Measurements from ENCODE around the gene TNPO1.
"Not testable (repeated sequence)": the region's sequence is repeated elsewhere in the genome, so short reads cannot be mapped to it uniquely, and the experiment has no call there.

The TNPO1 gene

GRCh38 chr5:72792662-72793061, 23.8 kb upstream of the TNPO1 start:
- not testable (repeated sequence) for H3K4me1 ChIP-seq (ENCODE audit: insufficient read depth, low read length); H3K27ac ChIP-seq (ENCODE audit: low read depth, low read length); H3K36me3 ChIP-seq (ENCODE audit: insufficient read depth, low read length); H3K9me3 ChIP-seq (ENCODE audit: low read length); H3K27me3 ChIP-seq (ENCODE audit: control insufficient read depth in 1 of 2, insufficient read depth in 2 of 2, low read length in 2 of 2); H3K4me3 ChIP-seq (ENCODE audit: low read depth in 1 of 2, low read length in 2 of 2); H3K9ac ChIP-seq (ENCODE audit: low read length)

DNA sequence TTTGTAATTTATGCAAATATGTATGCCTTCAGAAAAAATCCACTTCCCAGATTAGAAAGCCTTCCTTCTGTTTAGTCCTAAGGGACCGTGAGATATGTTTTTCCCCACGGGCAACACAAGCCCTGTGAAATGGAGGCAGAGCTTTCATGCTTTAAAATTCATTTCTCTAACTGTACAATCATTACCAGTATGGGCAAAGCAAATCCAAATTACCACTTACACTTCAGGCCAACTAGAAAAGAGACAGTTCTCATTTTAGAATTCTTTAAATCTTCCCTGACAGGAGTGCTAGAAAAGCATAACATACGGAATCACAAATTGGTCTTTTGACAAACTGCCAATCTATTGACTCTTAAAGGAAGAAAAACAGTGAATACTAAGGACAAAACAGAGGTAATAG, 20.5 kb upstream of the TNPO1 start:
- no peaks in the 10 kb centered on the region for H3K27me3 ChIP-seq (ENCODE audit: control insufficient read depth in 1 of 2, insufficient read depth in 2 of 2, low read length in 2 of 2)
- no peak overlapping the region for H3K9ac ChIP-seq (ENCODE audit: low read length)
- H3K36me3 ChIP-seq (ENCODE audit: insufficient read depth, low read length): no peaks in the 10 kb centered on the region
- H3K4me3 ChIP-seq (ENCODE audit: low read depth in 1 of 2, low read length in 2 of 2): no peak overlapping the region
- no peak overlapping the region for H3K27ac ChIP-seq (ENCODE audit: low read depth, low read length)
- no peaks in the 10 kb centered on the region for H3K9me3 ChIP-seq (ENCODE audit: low read length)
- no peaks in the 10 kb centered on the region for H3K4me1 ChIP-seq (ENCODE audit: insufficient read depth, low read length)

DNA sequence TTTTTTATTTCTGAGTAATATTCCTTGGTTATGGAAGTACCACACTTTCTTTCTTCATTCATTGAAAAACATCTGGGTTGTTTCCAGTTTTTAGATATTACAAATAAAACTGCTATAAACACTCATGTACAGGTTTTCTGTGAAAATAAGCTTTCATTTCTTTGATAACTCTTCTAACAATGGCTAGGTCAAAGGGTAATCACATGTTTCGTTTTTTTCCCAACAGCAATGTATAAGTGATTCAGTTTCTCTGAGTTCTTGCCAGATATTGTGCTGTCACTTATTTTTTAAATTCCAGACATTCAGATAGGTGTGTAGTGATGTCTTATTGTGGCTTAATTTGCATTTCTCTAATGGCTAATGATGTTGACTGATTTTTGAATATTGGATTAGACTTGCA, 16.7 kb upstream of the TNPO1 start:
- Histone ChIP-seq H3K4me1 (ENCODE audit: insufficient read depth, low read length) (no peaks in the 10 kb centered on the region), H3K4me3 (ENCODE audit: low read depth in 1 of 2, low read length in 2 of 2) (no peak overlapping the region), H3K27me3 (ENCODE audit: control insufficient read depth in 1 of 2, insufficient read depth in 2 of 2, low read length in 2 of 2) (no peaks in the 10 kb centered on the region), H3K27ac (ENCODE audit: low read depth, low read length) (no peak overlapping the region), H3K36me3 (ENCODE audit: insufficient read depth, low read length) (no peaks in the 10 kb centered on the region), H3K9me3 (ENCODE audit: low read length) (no peaks in the 10 kb centered on the region), H3K9ac (ENCODE audit: low read length) (no peak overlapping the region)

DNA sequence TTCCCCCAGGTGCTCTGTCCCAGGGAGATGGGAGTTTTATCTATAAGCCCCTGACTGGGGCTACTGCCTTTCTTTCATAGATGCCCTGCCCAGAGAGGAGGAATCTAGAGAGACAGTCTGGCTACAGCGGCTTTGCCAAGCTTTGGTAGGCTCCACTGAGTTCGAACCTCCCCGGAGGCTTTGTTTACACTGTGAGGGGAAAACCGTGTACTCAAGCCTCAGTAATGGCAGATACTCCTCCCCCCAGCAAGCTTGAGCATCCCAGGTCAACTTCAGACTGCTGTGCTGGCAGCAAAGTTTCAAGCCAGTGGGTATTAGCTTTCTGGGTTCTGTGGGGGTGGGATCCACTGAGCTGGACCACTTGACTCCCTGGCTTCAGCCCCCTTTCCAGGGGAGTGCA, 7.8 kb upstream of the TNPO1 start:
- not testable (repeated sequence) for H3K27me3 ChIP-seq (ENCODE audit: control insufficient read depth in 1 of 2, insufficient read depth in 2 of 2, low read length in 2 of 2); H3K27ac ChIP-seq (ENCODE audit: low read depth, low read length); H3K9ac ChIP-seq (ENCODE audit: low read length); H3K4me3 ChIP-seq (ENCODE audit: low read depth in 1 of 2, low read length in 2 of 2); H3K9me3 ChIP-seq (ENCODE audit: low read length); H3K36me3 ChIP-seq (ENCODE audit: insufficient read depth, low read length); H3K4me1 ChIP-seq (ENCODE audit: insufficient read depth, low read length)

DNA sequence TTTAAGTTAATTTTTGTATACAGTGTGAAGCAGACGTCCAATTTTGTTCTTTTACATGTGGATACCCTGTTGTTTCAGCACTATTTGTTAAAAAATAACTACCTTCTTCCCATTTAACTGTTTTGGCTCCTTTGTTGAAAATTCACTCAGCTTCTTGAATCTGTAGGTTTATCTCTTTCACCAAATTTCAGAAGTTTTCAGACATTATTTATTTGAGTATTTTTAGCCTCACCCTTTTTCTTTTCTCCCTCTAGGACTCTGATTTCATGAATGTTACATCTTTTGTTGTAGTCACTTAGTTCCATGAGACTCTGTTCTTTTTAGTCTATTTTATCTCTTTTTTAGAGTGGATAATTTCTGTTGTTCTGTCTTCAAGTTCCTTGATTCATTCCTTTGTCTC, 4.6 kb upstream of the TNPO1 start:
- H3K4me3 ChIP-seq (ENCODE audit: low read depth in 1 of 2, low read length in 2 of 2): no peak overlapping the region
- no peaks in the 10 kb centered on the region for H3K36me3 ChIP-seq (ENCODE audit: insufficient read depth, low read length)
- peaks cover 4% of the 10 kb centered on the region for H3K4me1 ChIP-seq (ENCODE audit: insufficient read depth, low read length)
- no peak overlapping the region for H3K27ac ChIP-seq (ENCODE audit: low read depth, low read length)
- H3K9ac ChIP-seq (ENCODE audit: low read length): no peak overlapping the region
- no peaks in the 10 kb centered on the region for H3K9me3 ChIP-seq (ENCODE audit: low read length)
- no peaks in the 10 kb centered on the region for H3K27me3 ChIP-seq (ENCODE audit: control insufficient read depth in 1 of 2, insufficient read depth in 2 of 2, low read length in 2 of 2)

- Histone ChIP-seq H3K4me1 (ENCODE audit: insufficient read depth, low read length) (peaks cover 4% of the 10 kb centered on the region), H3K27me3 (ENCODE audit: control insufficient read depth in 1 of 2, insufficient read depth in 2 of 2, low read length in 2 of 2) (no peaks in the 10 kb centered on the region), H3K9me3 (ENCODE audit: low read length) (no peaks in the 10 kb centered on the region), H3K9ac (ENCODE audit: low read length) (no peak overlapping the region), H3K27ac (ENCODE audit: low read depth, low read length) (no peak overlapping the region), H3K4me3 (ENCODE audit: low read depth in 1 of 2, low read length in 2 of 2) (no peak overlapping the region), H3K36me3 (ENCODE audit: insufficient read depth, low read length) (no peaks in the 10 kb centered on the region)
These were observed 4.0 kb upstream of the TNPO1 start for GRCh38 chr5:72812488-72812887.

- Histone ChIP-seq H3K36me3 (ENCODE audit: insufficient read depth, low read length) (no peaks in the 10 kb centered on the region), H3K4me1 (ENCODE audit: insufficient read depth, low read length) (peaks cover 5% of the 10 kb centered on the region), H3K9ac (ENCODE audit: low read length) (no peak overlapping the region), H3K4me3 (ENCODE audit: low read depth in 1 of 2, low read length in 2 of 2) (no peak overlapping the region), H3K27ac (ENCODE audit: low read depth, low read length) (no peak overlapping the region), H3K9me3 (ENCODE audit: low read length) (no peaks in the 10 kb centered on the region), H3K27me3 (ENCODE audit: control insufficient read depth in 1 of 2, insufficient read depth in 2 of 2, low read length in 2 of 2) (no peaks in the 10 kb centered on the region)
These were observed 2.4 kb upstream of the TNPO1 start for GRCh38 chr5:72814104-72814503.

- Histone ChIP-seq H3K4me3 (ENCODE audit: low read depth in 1 of 2, low read length in 2 of 2) (no peak overlapping the region), H3K9me3 (ENCODE audit: low read length) (no peaks in the 10 kb centered on the region), H3K36me3 (ENCODE audit: insufficient read depth, low read length) (no peaks in the 10 kb centered on the region), H3K9ac (ENCODE audit: low read length) (no peak overlapping the region), H3K27me3 (ENCODE audit: control insufficient read depth in 1 of 2, insufficient read depth in 2 of 2, low read length in 2 of 2) (no peaks in the 10 kb centered on the region), H3K27ac (ENCODE audit: low read depth, low read length) (no peak overlapping the region), H3K4me1 (ENCODE audit: insufficient read depth, low read length) (peaks cover 10% of the 10 kb centered on the region)
These were observed 1.6 kb upstream of the TNPO1 start for GRCh38 chr5:72814864-72815263.

DNA sequence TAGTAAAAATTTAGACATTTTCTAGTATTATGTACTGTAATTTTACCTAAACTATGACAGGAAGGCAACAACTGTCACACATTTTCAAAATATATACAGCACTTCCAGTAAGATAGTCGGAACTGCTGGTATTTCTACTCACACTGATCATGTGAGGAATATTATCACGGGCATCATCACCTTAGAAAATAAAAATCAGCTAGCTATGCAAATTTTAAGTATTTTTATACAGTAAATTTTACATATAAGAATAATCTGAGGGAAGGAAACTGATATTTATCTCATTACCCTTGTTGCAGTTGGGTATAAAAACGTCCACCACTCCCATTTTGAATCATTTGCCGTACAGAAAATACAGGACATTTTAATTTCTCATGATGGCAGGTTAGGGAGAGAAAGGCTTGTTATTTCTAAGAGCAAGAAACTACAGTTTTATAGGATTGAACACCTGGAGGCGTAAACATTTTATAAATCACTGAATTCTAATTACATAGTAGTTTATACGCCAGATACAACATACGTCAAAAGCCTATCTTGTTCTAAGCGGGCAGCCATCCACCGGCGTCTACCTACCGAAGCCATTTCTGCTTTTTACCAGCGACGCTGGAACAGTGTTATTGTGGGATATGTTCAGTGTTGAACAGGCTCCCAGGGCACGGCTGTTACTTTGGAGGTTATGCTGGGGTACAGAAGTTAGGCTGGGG, 729 bp upstream of the TNPO1 start:
- Histone ChIP-seq H3K9ac (ENCODE audit: low read length) (peak overlapping the region; percentile 71), H3K9me3 (ENCODE audit: low read length) (no peaks in the 10 kb centered on the region), H3K4me3 (ENCODE audit: low read depth in 1 of 2, low read length in 2 of 2) (peak overlapping the region; percentile 75 to 77)

DNA sequence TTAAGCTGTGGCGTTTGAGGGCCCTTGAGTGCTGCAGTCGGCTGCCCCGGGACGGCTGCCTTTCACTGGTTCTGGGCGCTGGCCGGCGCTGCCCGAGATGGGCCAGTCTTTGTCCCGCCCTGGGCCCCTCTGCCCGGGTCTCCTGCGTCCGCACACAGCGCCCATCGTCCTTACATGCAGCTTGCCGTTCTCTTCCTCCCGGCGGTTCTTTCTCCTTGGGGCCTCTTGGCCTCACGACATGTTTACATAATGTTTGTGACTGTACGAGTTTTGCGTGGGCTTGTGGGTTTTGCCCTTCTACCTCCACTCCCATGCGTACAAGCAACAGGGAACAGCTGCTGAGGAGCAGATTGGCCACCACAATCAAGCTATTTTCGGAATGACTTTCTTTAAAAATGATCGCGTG, 618 bp downstream of the TNPO1 start:
- H3K9ac ChIP-seq (ENCODE audit: low read length): peak overlapping the region; percentile 66
- no peaks in the 10 kb centered on the region for H3K36me3 ChIP-seq (ENCODE audit: insufficient read depth, low read length)
- peak overlapping the region; percentile 75 to 77 for H3K4me3 ChIP-seq (ENCODE audit: low read depth in 1 of 2, low read length in 2 of 2)
- no peaks in the 10 kb centered on the region for H3K9me3 ChIP-seq (ENCODE audit: low read length)
- peak overlapping the region; percentile 98 for H3K27ac ChIP-seq (ENCODE audit: low read depth, low read length)
- no peaks in the 10 kb centered on the region for H3K27me3 ChIP-seq (ENCODE audit: control insufficient read depth in 1 of 2, insufficient read depth in 2 of 2, low read length in 2 of 2)
- peaks cover 16% of the 10 kb centered on the region for H3K4me1 ChIP-seq (ENCODE audit: insufficient read depth, low read length)

More for the DNA sequence above, 729 bp upstream of the TNPO1 start:
- no peaks in the 10 kb centered on the region for H3K27me3 ChIP-seq (ENCODE audit: control insufficient read depth in 1 of 2, insufficient read depth in 2 of 2, low read length in 2 of 2)
- no peaks in the 10 kb centered on the region for H3K36me3 ChIP-seq (ENCODE audit: insufficient read depth, low read length)
- H3K4me1 ChIP-seq (ENCODE audit: insufficient read depth, low read length): peaks cover 10% of the 10 kb centered on the region
- H3K27ac ChIP-seq (ENCODE audit: low read depth, low read length): peak overlapping the region; percentile 98

GRCh38 chr5:72817671-72818266, 1.3 kb downstream of the TNPO1 start:
- peak overlapping the region; percentile 66 for H3K9ac ChIP-seq (ENCODE audit: low read length)
- H3K4me3 ChIP-seq (ENCODE audit: low read depth in 1 of 2, low read length in 2 of 2): peak overlapping the region; percentile 75 to 77
- H3K9me3 ChIP-seq (ENCODE audit: low read length): no peaks in the 10 kb centered on the region
- peak overlapping the region; percentile 98 for H3K27ac ChIP-seq (ENCODE audit: low read depth, low read length)
- H3K4me1 ChIP-seq (ENCODE audit: insufficient read depth, low read length): peaks cover 21% of the 10 kb centered on the region
- no peaks in the 10 kb centered on the region for H3K27me3 ChIP-seq (ENCODE audit: control insufficient read depth in 1 of 2, insufficient read depth in 2 of 2, low read length in 2 of 2)
- H3K36me3 ChIP-seq (ENCODE audit: insufficient read depth, low read length): no peaks in the 10 kb centered on the region
